ENCODE results near the gene NME7.
"Not testable (repeated sequence)": the region's sequence is repeated elsewhere in the genome, so short reads cannot be mapped to it uniquely, and the experiment has no call there.

NME7 gene

DNA sequence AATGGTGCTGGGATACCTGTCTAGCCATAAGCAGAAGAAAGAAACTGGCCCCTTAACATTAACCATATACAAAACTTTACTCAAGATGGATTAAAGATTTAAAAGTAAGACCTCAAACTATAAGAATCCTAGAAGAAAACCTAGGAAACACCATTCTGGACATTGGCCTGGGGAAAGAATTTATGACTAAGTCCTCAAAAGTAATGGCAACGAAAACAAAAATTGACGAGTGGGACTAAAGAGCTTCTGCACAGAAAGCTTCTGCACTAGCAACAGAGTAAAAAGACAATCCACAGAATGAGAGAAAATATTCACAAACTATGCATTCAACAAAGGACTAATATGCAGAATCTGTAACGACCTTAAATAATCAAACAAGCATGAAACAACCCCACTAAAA lies 66.7 kb downstream of the NME7 start:
- no peak for DNase-seq

DNA sequence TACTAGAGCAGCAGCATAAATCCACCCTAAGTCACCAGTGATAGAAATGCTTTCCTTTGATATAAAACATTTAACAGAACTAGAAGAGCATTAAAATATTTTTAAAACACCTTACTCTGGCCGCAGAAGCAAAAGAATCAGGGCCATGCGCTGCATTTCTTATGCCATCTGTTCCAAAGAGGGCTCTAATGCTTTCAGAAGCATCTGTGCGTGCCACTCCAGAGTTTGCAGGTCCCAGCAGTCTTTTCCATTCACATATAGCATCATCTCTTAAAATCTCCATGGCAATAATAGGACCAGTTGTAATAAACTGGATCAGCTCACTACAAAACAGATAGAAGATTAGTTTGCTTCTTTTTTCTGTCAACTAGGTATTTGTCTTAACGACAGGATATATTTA lies 69.2 kb downstream of the NME7 start:
- DNase-seq, result no peak

- DNase-seq, result no peak
Observed at GRCh38 chr1:169295846-169296245, 71.8 kb downstream of the NME7 start.

- no peak for DNase-seq
Observed at GRCh38 chr1:169295425-169295824, 72.2 kb downstream of the NME7 start.

DNA sequence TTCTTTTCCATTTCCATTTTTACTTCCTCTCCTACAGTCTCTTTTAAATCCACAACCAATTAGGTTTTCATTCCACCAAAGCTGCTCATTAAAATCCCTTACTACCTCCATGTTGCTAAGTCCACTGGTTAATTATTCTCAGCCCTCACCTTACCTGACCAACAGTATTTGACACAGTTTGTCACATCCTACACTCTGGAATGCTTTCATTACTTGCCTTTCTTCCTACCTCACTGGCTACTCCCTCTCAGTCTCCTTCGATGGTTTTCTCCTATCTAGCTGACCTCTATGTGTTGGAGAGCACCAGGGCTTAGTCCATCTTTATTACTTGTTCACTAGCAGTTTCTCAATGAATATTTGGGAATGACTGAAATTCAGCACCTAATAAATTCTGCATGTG lies 78.6 kb downstream of the NME7 start:
- DNase-seq, result no peak

- no peak for DNase-seq
Observed at GRCh38 chr1:169288011-169288414, 79.6 kb downstream of the NME7 start.

- DNase-seq, result no peak
Observed at GRCh38 chr1:169287280-169287679, 80.3 kb downstream of the NME7 start.

DNA sequence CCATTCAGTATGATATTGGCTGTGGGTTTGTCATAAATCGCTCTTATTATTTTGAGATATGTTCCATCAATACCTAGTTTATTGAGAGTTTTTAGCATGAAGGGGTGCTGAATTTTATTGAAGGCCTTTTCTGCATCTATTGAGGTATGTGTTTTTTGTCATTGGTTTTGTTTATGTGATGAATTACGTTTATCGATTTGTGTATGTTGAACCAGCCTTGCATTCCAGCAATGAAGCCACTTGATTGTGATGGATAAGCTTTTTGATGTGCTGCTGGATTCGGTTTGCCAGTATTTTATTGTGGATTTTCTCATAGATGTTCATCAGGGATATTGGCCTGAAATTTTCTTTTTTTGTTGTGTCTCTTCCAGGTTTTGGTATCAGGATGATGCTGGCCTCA lies 86.0 kb downstream of the NME7 start:
- not testable (repeated sequence) for DNase-seq

GRCh38 chr1:169271098-169271497 lies 96.5 kb downstream of the NME7 start:
- DNase-seq, result no peak

GRCh38 chr1:169266133-169266532 lies 101.5 kb downstream of the NME7 start:
- DNase-seq, result no peak

DNA sequence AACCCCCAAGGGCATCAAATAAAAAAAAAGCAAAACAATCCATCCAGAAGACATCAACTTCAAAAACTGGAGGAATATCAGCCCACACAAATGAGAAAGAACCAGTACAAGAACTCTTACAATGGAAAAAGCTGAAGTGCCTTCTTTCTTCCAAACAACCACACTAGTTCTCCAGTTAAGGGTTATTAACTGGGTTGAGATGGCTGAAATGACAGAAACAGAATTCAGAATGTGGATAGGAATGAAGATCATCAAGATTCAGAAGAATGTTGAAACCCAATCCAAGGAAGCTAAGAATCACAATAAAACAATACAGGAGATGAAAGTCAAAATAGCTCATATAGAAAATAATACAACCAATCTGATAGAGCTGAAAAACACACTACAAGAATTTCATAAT lies 104.5 kb downstream of the NME7 start:
- no peak for DNase-seq

DNA sequence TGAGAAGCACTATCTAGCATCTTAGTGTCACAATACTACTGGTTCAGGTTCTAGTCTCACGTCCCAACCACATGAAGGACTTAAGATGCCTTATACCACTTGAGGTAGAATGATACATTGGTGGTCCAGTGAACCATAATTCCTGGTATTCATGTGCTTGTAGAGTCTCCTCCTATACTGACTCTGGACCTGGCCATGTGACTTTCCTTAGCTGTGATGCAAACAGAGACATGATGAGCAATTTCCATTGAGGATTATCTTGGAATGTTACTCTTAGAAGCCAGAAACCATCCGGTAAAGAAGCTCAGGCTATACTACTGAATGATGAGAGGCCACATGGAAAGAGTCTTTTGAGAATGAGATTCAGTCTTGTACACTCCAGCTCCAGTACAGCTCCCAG lies 105.7 kb downstream of the NME7 start:
- DNase-seq, result no peak

DNA sequence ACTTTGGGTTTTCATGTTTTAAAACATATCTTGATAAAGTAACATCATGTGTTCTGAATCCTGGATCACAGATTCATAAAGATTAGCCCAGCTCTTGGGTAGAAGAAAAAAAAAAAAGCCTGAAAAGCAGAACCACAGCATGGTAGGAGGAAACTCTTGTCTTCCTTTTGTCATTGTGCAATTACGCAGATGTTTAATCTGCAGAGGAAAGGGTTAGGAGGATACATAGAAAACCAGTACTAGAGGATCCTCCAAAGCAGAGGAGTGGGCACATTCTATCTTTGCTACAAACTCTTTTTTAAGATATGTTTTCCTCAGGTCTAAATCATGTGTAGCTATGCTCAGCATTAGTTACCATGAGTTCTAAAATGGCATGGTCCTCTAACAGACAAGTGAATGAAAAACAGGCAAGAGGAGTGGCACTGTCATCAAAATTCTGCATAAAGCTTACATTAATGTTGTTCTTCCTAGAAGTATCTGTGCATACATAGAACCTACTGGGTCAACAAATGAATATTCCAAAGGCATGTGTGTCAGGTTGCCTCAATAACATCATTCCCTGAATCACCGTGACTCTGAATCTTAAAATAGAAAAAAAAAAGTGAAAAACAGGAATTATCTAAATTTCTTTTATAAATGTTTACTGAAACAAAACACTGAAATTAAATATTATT lies 107.0 kb downstream of the NME7 start:
- no peak for DNase-seq

GRCh38 chr1:169259816-169260215 lies 107.8 kb downstream of the NME7 start:
- DNase-seq, result no peak

GRCh38 chr1:169250795-169251194 lies 116.8 kb downstream of the NME7 start:
- peak in 1 of 2 experiments; percentile 59 for DNase-seq

DNA sequence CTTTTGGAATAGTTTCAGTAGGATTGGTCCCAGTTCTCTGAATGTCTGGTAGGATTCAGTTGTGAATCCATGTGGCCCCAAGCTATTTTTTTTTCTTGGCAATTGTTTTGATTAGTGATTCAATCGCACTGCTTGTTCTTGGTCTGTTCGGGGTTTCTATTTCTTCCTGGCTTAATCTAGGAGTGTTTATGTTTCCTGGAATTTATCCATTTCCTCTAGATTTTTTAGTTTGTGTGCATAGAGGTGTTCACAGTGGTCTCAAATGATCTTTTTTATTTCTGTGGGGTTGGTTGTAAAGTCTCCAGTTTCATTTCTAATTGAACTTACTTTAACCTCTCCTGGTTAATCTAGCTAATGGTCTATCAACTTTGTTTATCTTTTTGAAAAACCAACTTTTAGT lies 117.6 kb downstream of the NME7 start:
- DNase-seq, result no peak

DNA sequence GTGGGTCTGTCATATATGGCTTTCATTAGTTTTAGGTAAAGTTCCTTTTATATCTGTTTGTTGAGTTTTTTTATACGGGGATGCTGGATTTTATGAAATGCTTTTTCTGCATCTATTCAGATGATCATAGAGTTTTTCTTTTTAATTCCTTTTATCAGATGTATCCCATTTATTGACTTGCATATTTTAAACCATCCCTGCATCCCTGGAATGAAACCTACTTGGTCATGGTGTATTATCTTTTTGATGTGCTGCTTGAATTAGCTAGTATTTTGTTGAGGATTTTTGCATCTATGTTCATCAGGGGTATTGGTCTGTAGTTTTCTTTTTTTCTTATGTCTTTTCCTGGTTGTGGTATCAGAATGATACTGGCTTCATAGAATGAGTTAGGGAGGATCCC lies 118.0 kb downstream of the NME7 start:
- DNase-seq, result no peak

DNA sequence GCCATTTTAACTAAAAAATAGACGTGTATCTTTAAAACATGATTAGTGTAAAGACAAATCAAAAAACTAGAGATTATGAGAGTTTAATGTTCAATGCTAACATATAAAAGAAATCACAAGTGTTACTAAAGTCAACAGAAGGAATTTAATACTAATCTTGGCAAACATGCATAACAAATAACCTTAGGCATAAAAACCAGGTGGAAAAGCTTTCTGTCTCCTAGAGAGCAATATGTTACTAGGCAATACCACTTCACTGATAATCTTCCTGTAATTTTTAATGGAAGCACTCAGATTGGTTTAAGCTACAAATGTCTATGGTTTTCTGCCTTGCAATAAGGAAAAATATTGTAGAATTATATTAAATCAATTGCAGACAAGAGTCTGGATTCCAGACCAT lies 121.9 kb downstream of the NME7 start:
- peak in 1 of 2 experiments; percentile 81 for DNase-seq

DNA sequence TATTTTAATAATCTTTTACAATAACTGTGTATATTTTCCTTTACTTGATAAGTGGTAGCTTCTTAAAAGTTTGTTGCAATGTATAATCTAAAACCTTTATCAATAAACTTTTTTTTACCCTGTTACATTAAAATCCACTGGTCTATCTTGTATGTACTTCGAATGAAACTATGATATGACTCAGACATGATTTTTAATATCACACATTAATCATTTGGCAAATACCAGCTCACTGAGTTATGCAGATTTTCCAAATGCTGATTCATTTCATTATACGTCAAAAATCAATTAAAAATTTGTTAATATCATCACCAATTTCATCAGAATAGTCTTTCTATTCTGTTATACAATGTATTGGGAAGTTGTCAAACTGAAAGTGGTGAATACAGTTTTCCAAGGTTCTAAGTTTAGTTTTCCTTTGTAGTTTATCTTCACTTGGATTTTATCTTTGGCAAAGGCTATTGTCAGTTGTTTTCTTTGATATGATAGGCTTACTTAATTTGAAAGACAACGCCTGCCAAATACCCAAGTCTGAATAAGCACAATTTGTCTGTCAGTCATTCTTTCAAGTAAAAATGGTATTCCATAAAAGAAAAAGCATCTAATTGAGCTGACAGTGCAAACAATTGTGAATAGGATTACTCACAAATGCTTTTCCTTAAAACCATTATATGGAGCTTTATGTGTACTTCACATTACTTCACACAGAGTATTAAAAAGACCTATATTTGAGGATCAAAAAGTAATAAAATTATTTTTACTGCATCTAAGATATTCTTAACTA lies 127.0 kb downstream of the NME7 start:
- peak in 1 of 2 experiments; percentile 40 for DNase-seq

GRCh38 chr1:169236880-169237279 lies 130.7 kb downstream of the NME7 start:
- no peak for DNase-seq

- DNase-seq, result no peak
Observed at GRCh38 chr1:169236143-169236542, 131.5 kb downstream of the NME7 start.

- DNase-seq, result no peak
Observed at GRCh38 chr1:169235568-169235967, 132.0 kb downstream of the NME7 start.

DNA sequence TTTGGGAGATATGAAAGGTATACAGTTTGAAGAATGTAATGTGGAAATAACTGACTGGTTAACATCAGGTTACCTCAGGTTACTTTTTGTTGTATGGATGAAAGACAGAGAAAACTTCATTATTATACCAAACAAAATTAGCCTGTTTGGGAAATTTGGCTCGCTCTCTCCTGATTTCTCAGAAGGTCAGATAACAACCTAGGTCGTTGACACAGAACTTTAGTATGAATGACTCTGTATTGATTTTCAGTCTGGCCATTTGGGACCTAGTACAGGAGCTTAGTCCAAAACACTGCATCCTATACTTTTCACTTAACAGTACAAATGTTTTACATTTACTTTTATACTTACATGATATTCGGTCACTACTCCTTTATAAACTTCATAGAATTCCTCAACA lies 132.8 kb downstream of the NME7 start:
- DNase-seq, result no peak

GRCh38 chr1:169217636-169218035 lies 150.0 kb downstream of the NME7 start:
- no peak for DNase-seq

GRCh38 chr1:169214598-169214997 lies 153.0 kb downstream of the NME7 start:
- no peak for DNase-seq

Measured in NCI-H2081 (cell line).